Measurements from ENCODE around the gene SRRM5. TPM values are rescaled to one million over a fixed set of nuclear protein-coding genes. Genes with fewer than 3 reads are reported as not detected.

Gene SRRM5
- total RNA-seq, 1 experiment from 2014 or later: not detected

- no peak overlapping the region for H3K9ac ChIP-seq (ENCODE audit: low read length)
- intact Hi-C loops (cut with micrococcal nuclease): no loop called here
- ChIA-PET POLR2A (no interaction called here), CTCF (no interaction called here), RAD21 (ENCODE audit: low non-redundant PET in 1 of 2, low total read pairs in 2 of 2, uncharacterized antibody in 2 of 2, unreplicated experiment in 2 of 2) (no interaction called here)
- TF ChIP-seq EZH2phosphoT487 (IDR thresholded peaks at IDR 0.05; ENCODE audit: borderline replicate concordance) (no peak), RAD21 (IDR thresholded peaks at IDR 0.05; ENCODE audit: low read depth) (no peak), YY1 (IDR thresholded peaks at IDR 0.05; ENCODE audit: extremely low read depth, insufficient replicate concordance, low read depth, low read length) (no peak), POLR2A (IDR thresholded peaks at IDR 0.05; ENCODE audit: borderline replicate concordance, extremely low read depth, insufficient read depth, insufficient read length) (no peak), SRF (IDR thresholded peaks at IDR 0.05; ENCODE audit: low read depth) (no peak), EZH2 (IDR thresholded peaks at IDR 0.05) (no peak), ATF3 (IDR thresholded peaks at IDR 0.05) (no peak), JUND (IDR thresholded peaks at IDR 0.05) (no peak), TCF7L2 (IDR thresholded peaks at IDR 0.05; ENCODE audit: borderline replicate concordance, extremely low read depth, insufficient read depth, insufficient read length) (no peak), POLR2AphosphoS5 (IDR thresholded peaks at IDR 0.05; ENCODE audit: low read depth, low read length) (no peak), ELF1 (IDR thresholded peaks at IDR 0.05; ENCODE audit: borderline replicate concordance, low read depth) (no peak), MAX (IDR thresholded peaks at IDR 0.05) (no peak), ZNF274 (IDR thresholded peaks at IDR 0.05; ENCODE audit: low read depth, low read length) (no peak), SIN3A (IDR thresholded peaks at IDR 0.05; ENCODE audit: low read depth) (no peak), SP1 (IDR thresholded peaks at IDR 0.05; ENCODE audit: low read depth) (no peak), CBX3 (IDR thresholded peaks at IDR 0.05; ENCODE audit: low read depth) (no peak), FOSL1 (IDR thresholded peaks at IDR 0.05; ENCODE audit: low read depth) (no peak), CEBPB (IDR thresholded peaks at IDR 0.05; ENCODE audit: low read depth) (no peak)
- TF ChIP-seq, protein P1, sequence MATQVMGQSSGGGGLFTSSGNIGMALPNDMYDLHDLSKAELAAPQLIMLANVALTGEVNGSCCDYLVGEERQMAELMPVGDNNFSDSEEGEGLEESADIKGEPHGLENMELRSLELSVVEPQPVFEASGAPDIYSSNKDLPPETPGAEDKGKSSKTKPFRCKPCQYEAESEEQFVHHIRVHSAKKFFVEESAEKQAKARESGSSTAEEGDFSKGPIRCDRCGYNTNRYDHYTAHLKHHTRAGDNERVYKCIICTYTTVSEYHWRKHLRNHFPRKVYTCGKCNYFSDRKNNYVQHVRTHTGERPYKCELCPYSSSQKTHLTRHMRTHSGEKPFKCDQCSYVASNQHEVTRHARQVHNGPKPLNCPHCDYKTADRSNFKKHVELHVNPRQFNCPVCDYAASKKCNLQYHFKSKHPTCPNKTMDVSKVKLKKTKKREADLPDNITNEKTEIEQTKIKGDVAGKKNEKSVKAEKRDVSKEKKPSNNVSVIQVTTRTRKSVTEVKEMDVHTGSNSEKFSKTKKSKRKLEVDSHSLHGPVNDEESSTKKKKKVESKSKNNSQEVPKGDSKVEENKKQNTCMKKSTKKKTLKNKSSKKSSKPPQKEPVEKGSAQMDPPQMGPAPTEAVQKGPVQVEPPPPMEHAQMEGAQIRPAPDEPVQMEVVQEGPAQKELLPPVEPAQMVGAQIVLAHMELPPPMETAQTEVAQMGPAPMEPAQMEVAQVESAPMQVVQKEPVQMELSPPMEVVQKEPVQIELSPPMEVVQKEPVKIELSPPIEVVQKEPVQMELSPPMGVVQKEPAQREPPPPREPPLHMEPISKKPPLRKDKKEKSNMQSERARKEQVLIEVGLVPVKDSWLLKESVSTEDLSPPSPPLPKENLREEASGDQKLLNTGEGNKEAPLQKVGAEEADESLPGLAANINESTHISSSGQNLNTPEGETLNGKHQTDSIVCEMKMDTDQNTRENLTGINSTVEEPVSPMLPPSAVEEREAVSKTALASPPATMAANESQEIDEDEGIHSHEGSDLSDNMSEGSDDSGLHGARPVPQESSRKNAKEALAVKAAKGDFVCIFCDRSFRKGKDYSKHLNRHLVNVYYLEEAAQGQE (IDR thresholded peaks at IDR 0.05; ENCODE audit: low read depth): no peak
- H3K36me3 ChIP-seq (ENCODE audit: control insufficient read depth in 1 of 2, insufficient read depth in 2 of 2, low read length in 2 of 2): no peaks in the 10 kb centered on the region
- no peaks in the 10 kb centered on the region for H3K79me2 ChIP-seq (ENCODE audit: insufficient read depth, low read length)
- no peaks in the 10 kb centered on the region for H3K9me3 ChIP-seq (ENCODE audit: control insufficient read depth in 1 of 2, insufficient read depth in 1 of 2, low read depth in 1 of 2, low read length in 2 of 2)
- no peak for ATAC-seq
- no TSS peak for BruUV-seq (replicated peaks)
- no peak overlapping the region for H2AFZ ChIP-seq (ENCODE audit: low read depth, low read length, poor library complexity, severe bottlenecking)
- H3K27me3 ChIP-seq (ENCODE audit: insufficient read depth, low read length): peaks cover 7% of the 10 kb centered on the region; the same call in 1 of the 2 replicates
- no peak overlapping the region for H3K4me2 ChIP-seq (ENCODE audit: low read length)
- H3K4me1 ChIP-seq (ENCODE audit: control insufficient read depth in 1 of 2, insufficient read depth in 2 of 2, low read length in 2 of 2): peaks cover 8 to 26% of the 10 kb centered on the region in 2 experiments; a peak in 3 of 4 replicates
- no peaks in the 10 kb centered on the region for H3K9me2 ChIP-seq (ENCODE audit: insufficient read depth)
- H4K20me1 ChIP-seq (ENCODE audit: insufficient read depth): no peaks in the 10 kb centered on the region
- H3K27ac ChIP-seq (ENCODE audit: low read depth, low read length): no peak overlapping the region
- H3K4me3 ChIP-seq (replicated peaks in 1 of 2; ENCODE audit: low read depth in 1 of 2, low read length in 2 of 2): no peak overlapping the region
- no peak for DNase-seq (ENCODE audit: low read depth, low spot score)
Measured at GRCh38 chr19:43634506-43634871, 22.6 kb downstream of the SRRM5 start.

Data from HCT116 (cell line).